ENCODE data around the gene TSPEAR. TPM values are rescaled to one million over a fixed set of nuclear protein-coding genes. Genes with fewer than 3 reads are reported as not detected.
A peak's percentile ranks its signal among the peaks of the same experiment; 100 is the strongest.

Gene TSPEAR
- total RNA-seq, 1 donor from 2014 or later, result not detected

GRCh38 chr21:44461005-44461404, 250.4 kb downstream of the TSPEAR start:
- no peak for ATAC-seq
- peak; percentile 47 for DNase-seq (ENCODE audit: low spot score)

- DNase-seq (ENCODE audit: low spot score), result no peak
- no peak for ATAC-seq
These were observed 251.0 kb downstream of the TSPEAR start for GRCh38 chr21:44460441-44460755.

- DNase-seq (ENCODE audit: low spot score), result peak; percentile 42
- ATAC-seq, result no peak
These were observed 251.5 kb downstream of the TSPEAR start for GRCh38 chr21:44459712-44460440.

- ATAC-seq (no peak), DNase-seq (ENCODE audit: low spot score) (no peak)
These were observed 252.2 kb downstream of the TSPEAR start for GRCh38 chr21:44458971-44459711.

GRCh38 chr21:44456915-44457736, 254.2 kb downstream of the TSPEAR start:
- no peak for ATAC-seq
- DNase-seq (ENCODE audit: low spot score), result no peak

GRCh38 chr21:44456214-44456914, 255.0 kb downstream of the TSPEAR start:
- peak; percentile 4 for ATAC-seq
- DNase-seq (ENCODE audit: low spot score), result no peak

- DNase-seq (ENCODE audit: low spot score), result peak; percentile 88
These were observed 255.7 kb downstream of the TSPEAR start for GRCh38 chr21:44455524-44456213.

GRCh38 chr21:44454747-44455523, 256.4 kb downstream of the TSPEAR start, which contains the start of gene LRRC3:
TSS of gene LRRC3 (plus strand) at chr21:44455510. CDS start at chr21:44456645, 1,135 bp downstream.
- ATAC-seq (peak; percentile 72), DNase-seq (ENCODE audit: low spot score) (peak; percentile 94)

More at GRCh38 chr21:44455524-44456213, 255.7 kb downstream of the TSPEAR start:
- peak; percentile 65 for ATAC-seq

GRCh38 chr21:44454058-44454457, 257.3 kb downstream of the TSPEAR start:
- ATAC-seq (no peak), DNase-seq (ENCODE audit: low spot score) (peak; percentile 26)

- no peak for ATAC-seq
These were observed 258.3 kb downstream of the TSPEAR start for GRCh38 chr21:44453120-44453519.

GRCh38 chr21:44450999-44451398, 260.4 kb downstream of the TSPEAR start:
- no peak for ATAC-seq
- peak; percentile 41 for DNase-seq (ENCODE audit: low spot score)

More at GRCh38 chr21:44453120-44453519, 258.3 kb downstream of the TSPEAR start:
- no peak for DNase-seq (ENCODE audit: low spot score)

GRCh38 chr21:44450402-44450801, 261.0 kb downstream of the TSPEAR start:
- DNase-seq (ENCODE audit: low spot score) (peak; percentile 35), ATAC-seq (no peak)

- DNase-seq (ENCODE audit: low spot score), result peak; percentile 37
- no peak for ATAC-seq
These were observed 261.7 kb downstream of the TSPEAR start for GRCh38 chr21:44449473-44450363.

GRCh38 chr21:44448651-44449131, 262.7 kb downstream of the TSPEAR start:
- ATAC-seq, result no peak
- peak; percentile 34 for DNase-seq (ENCODE audit: low spot score)

Data from left lobe of liver (tissue), 2 donors.